ENCODE results near the gene PKNOX2.

The PKNOX2 gene

GRCh38 chr11:125397421-125397820 lies 232.9 kb downstream of the PKNOX2 start:
- DNase-seq: no peak

- DNase-seq: no peak
Observed at GRCh38 chr11:125398475-125398874, 233.9 kb downstream of the PKNOX2 start.

- no peak for DNase-seq
Observed at GRCh38 chr11:125398994-125399640, 234.6 kb downstream of the PKNOX2 start.

- no peak for DNase-seq
Observed at GRCh38 chr11:125399945-125400344, 235.4 kb downstream of the PKNOX2 start.

- DNase-seq: no peak
Observed at GRCh38 chr11:125401235-125401634, 236.7 kb downstream of the PKNOX2 start.

GRCh38 chr11:125401746-125402145 lies 237.2 kb downstream of the PKNOX2 start:
- DNase-seq: no peak

GRCh38 chr11:125402435-125402834 lies 237.9 kb downstream of the PKNOX2 start:
- DNase-seq: no peak

- DNase-seq: no peak
Observed at GRCh38 chr11:125404157-125404810, 239.7 kb downstream of the PKNOX2 start.

GRCh38 chr11:125404811-125405790 lies 240.6 kb downstream of the PKNOX2 start:
- DNase-seq: no peak

- DNase-seq: no peak
Observed at GRCh38 chr11:125407046-125407445, 242.5 kb downstream of the PKNOX2 start.

- no peak for DNase-seq
Observed at GRCh38 chr11:125408311-125408711, 243.8 kb downstream of the PKNOX2 start.

- DNase-seq: no peak
Observed at GRCh38 chr11:125410091-125410490, 245.5 kb downstream of the PKNOX2 start.

- DNase-seq: no peak
Observed at GRCh38 chr11:125412177-125412496, 247.6 kb downstream of the PKNOX2 start.

GRCh38 chr11:125412509-125412908 lies 248.0 kb downstream of the PKNOX2 start:
- DNase-seq: no peak

- DNase-seq: no peak
Observed at GRCh38 chr11:125413226-125413625, 248.7 kb downstream of the PKNOX2 start.

GRCh38 chr11:125414121-125414520 lies 249.6 kb downstream of the PKNOX2 start:
- no peak for DNase-seq

GRCh38 chr11:125416981-125417935 lies 252.7 kb downstream of the PKNOX2 start:
- no peak for DNase-seq

- no peak for DNase-seq
Observed at GRCh38 chr11:125418396-125418795, 253.8 kb downstream of the PKNOX2 start.

GRCh38 chr11:125422681-125423080 lies 258.1 kb downstream of the PKNOX2 start:
- no peak for DNase-seq

GRCh38 chr11:125423247-125423849 lies 258.8 kb downstream of the PKNOX2 start:
- no peak for DNase-seq

GRCh38 chr11:125425601-125426000 lies 261.1 kb downstream of the PKNOX2 start:
- no peak for DNase-seq
